Measurements from ENCODE around the gene PSMA7.

PSMA7 gene

DNA sequence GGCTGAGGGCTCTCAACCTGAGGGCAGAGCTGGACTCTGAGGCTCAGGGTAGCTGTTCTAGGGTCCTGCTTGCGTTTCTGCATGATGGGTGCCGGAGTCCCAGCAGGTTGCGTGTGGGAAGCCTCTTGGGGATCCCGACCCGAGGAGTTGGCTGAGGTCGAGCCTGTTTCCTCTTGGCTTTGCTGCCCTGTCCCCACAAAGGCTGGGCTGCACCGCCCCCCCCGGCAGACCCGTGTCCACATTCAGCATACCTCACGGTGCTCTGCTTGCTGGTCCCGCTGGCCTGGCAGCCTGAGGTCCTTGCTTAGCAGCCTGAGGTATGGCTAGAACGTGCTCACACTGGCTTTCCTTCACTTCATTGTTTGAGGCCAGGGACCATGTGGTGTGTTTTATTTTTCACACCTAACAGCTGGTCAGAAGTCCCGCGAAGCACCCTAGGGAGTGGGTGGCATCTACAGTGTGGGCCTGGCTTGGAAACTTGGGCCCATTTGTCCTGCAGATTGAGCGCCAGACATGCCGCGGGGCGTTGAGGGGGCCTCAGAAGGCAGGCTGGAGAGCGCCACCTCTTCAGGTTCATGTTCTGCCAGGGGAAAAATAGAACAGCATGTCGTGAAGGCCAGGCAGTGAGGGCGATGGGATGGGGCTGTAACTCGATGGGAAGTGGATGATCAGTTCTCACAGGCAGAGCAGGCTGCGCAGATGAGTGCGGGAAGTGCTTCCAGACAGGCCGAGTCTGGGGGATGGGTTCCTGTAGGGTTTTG, 11.5 kb downstream of the PSMA7 start:
- Histone ChIP-seq H3K4me1 (ENCODE audit: insufficient read depth, low read length, poor library complexity, severe bottlenecking) (peaks cover 30% of the 10 kb centered on the region), H3K36me3 (ENCODE audit: insufficient read depth, low read length) (peaks cover 93% of the 10 kb centered on the region; the same call in 1 of the 2 replicates), H3K4me3 (ENCODE audit: low read length, poor library complexity, severe bottlenecking) (no peak overlapping the region), H4K20me1 (ENCODE audit: insufficient read depth, low read length, poor library complexity, severe bottlenecking) (peaks cover 37% of the 10 kb centered on the region), H3K9me2 (replicated peaks; ENCODE audit: low read depth, low read length) (no peaks in the 10 kb centered on the region), H3K27me3 (ENCODE audit: insufficient read depth, low read length, poor library complexity, severe bottlenecking) (no peaks in the 10 kb centered on the region), H3K9ac (ENCODE audit: low read depth, low read length, poor library complexity, severe bottlenecking) (no peak overlapping the region), H2AFZ (ENCODE audit: low read length) (no peak overlapping the region), H3K9me3 (ENCODE audit: insufficient read depth, low read depth, low read length) (no peaks in the 10 kb centered on the region), H3K79me2 (ENCODE audit: insufficient read depth, low read length) (peaks cover 65% of the 10 kb centered on the region), H3K4me2 (ENCODE audit: low read depth, low read length, poor library complexity, severe bottlenecking) (no peak overlapping the region), H3F3A (ENCODE audit: low read depth) (no peaks in the 10 kb centered on the region)
- TF ChIP-seq, protein P1, sequence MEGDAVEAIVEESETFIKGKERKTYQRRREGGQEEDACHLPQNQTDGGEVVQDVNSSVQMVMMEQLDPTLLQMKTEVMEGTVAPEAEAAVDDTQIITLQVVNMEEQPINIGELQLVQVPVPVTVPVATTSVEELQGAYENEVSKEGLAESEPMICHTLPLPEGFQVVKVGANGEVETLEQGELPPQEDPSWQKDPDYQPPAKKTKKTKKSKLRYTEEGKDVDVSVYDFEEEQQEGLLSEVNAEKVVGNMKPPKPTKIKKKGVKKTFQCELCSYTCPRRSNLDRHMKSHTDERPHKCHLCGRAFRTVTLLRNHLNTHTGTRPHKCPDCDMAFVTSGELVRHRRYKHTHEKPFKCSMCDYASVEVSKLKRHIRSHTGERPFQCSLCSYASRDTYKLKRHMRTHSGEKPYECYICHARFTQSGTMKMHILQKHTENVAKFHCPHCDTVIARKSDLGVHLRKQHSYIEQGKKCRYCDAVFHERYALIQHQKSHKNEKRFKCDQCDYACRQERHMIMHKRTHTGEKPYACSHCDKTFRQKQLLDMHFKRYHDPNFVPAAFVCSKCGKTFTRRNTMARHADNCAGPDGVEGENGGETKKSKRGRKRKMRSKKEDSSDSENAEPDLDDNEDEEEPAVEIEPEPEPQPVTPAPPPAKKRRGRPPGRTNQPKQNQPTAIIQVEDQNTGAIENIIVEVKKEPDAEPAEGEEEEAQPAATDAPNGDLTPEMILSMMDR (conservative IDR thresholded peaks at IDR 0.05; ENCODE audit: low read length) = no peak
- TF ChIP-seq EZH2phosphoT487 (IDR thresholded peaks at IDR 0.05; ENCODE audit: borderline replicate concordance) = no peak

DNA sequence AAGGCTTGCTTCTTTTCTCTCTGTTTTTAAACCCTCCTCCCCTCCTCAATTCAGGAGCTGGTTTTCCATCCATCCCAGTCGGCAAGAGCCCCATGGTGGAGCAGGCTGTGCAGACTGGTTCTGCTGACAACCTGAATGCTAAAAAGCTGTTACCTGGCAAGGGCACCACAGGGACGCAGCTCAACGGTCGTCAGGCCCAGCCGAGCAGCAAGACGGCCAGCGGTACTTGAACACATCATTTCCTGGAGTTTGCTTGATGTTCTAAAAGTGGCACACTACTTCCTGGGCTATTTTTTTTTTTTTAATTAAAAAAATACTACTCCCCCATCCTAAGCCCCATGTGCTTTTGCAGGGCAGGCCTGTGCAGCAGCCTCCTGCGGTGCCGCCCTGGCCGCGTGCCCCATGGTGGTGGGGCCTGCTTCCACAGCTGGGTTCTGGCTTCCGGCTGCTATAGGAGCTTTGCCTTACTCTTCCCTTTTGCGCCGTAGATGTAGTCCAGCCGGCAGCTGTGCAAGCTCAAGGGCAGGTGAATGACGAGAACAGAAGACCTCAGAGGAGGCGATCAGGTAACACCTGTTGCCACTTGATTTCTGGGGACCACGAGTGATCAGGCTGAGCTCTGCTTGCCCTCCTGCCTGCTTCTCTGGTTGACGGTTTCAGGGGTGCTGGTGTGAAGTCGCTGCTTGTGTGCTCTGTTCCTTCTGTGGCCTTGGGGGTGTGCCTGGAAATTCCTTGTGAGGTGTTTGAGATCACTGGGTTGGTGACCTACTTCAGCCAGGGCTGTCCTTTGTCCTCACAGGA, 13.3 kb downstream of the PSMA7 start:
- H3F3A ChIP-seq (ENCODE audit: low read depth) = no peaks in the 10 kb centered on the region
- H3K4me3 ChIP-seq (ENCODE audit: low read length, poor library complexity, severe bottlenecking) = no peak overlapping the region
- H3K79me2 ChIP-seq (ENCODE audit: insufficient read depth, low read length) = peaks cover 82% of the 10 kb centered on the region
- peak overlapping the region; percentile 44 for H3K9ac ChIP-seq (ENCODE audit: low read depth, low read length, poor library complexity, severe bottlenecking)
- no peaks in the 10 kb centered on the region for H3K27me3 ChIP-seq (ENCODE audit: insufficient read depth, low read length, poor library complexity, severe bottlenecking)
- H2AFZ ChIP-seq (ENCODE audit: low read length) = no peak overlapping the region
- no peak for TF ChIP-seq EZH2phosphoT487 (IDR thresholded peaks at IDR 0.05; ENCODE audit: borderline replicate concordance)
- TF ChIP-seq, protein P1 (conservative IDR thresholded peaks at IDR 0.05; ENCODE audit: low read length) = no peak
- peaks cover 91% of the 10 kb centered on the region; the same call in 1 of the 2 replicates for H3K36me3 ChIP-seq (ENCODE audit: insufficient read depth, low read length)
- no peaks in the 10 kb centered on the region for H3K9me2 ChIP-seq (replicated peaks; ENCODE audit: low read depth, low read length)
- no peaks in the 10 kb centered on the region for H3K9me3 ChIP-seq (ENCODE audit: insufficient read depth, low read depth, low read length)
- peak overlapping the region; percentile 48 for H3K4me2 ChIP-seq (ENCODE audit: low read depth, low read length, poor library complexity, severe bottlenecking)
- H3K4me1 ChIP-seq (ENCODE audit: insufficient read depth, low read length, poor library complexity, severe bottlenecking) = peaks cover 31% of the 10 kb centered on the region
- peaks cover 27% of the 10 kb centered on the region for H4K20me1 ChIP-seq (ENCODE audit: insufficient read depth, low read length, poor library complexity, severe bottlenecking)

DNA sequence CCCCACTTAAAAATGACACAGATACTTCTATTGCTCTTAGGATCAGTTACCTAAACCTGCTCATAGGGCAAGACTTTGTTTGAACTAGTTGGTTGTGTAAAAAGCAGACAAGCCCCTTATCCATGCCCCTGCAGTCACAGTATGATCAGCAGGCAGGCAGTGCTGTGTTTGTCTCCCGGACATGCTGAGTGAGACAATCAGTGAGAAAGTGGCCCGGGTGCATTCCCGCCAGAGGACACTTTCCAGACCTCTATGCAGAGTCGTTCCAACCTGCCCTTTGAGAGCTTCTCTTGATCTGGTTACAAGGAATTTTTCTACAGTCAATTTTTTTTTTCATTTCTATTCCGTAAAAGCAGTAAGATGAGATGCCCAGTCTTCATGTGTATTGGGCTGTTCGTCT, 14.7 kb downstream of the PSMA7 start:
- Histone ChIP-seq H3K9me3 (ENCODE audit: insufficient read depth, low read depth, low read length) (no peaks in the 10 kb centered on the region), H3K36me3 (ENCODE audit: insufficient read depth, low read length) (peaks cover 80% of the 10 kb centered on the region; the same call in 1 of the 2 replicates), H3K4me3 (ENCODE audit: low read length, poor library complexity, severe bottlenecking) (no peak overlapping the region), H3F3A (ENCODE audit: low read depth) (no peaks in the 10 kb centered on the region), H3K79me2 (ENCODE audit: insufficient read depth, low read length) (peaks cover 92% of the 10 kb centered on the region), H3K4me1 (ENCODE audit: insufficient read depth, low read length, poor library complexity, severe bottlenecking) (peaks cover 40% of the 10 kb centered on the region), H4K20me1 (ENCODE audit: insufficient read depth, low read length, poor library complexity, severe bottlenecking) (peaks cover 33% of the 10 kb centered on the region), H3K27me3 (ENCODE audit: insufficient read depth, low read length, poor library complexity, severe bottlenecking) (no peaks in the 10 kb centered on the region), H3K9me2 (replicated peaks; ENCODE audit: low read depth, low read length) (no peaks in the 10 kb centered on the region), H3K4me2 (ENCODE audit: low read depth, low read length, poor library complexity, severe bottlenecking) (no peak overlapping the region), H2AFZ (ENCODE audit: low read length) (no peak overlapping the region), H3K9ac (ENCODE audit: low read depth, low read length, poor library complexity, severe bottlenecking) (no peak overlapping the region)
- TF ChIP-seq, protein P1 (conservative IDR thresholded peaks at IDR 0.05; ENCODE audit: low read length) = no peak
- TF ChIP-seq EZH2phosphoT487 (IDR thresholded peaks at IDR 0.05; ENCODE audit: borderline replicate concordance) = no peak

Measured in Loucy (cell line).